ENCODE data around the gene CCDC57. TPM values are rescaled to one million over a fixed set of nuclear protein-coding genes. Genes with fewer than 3 reads are reported as not detected.

The CCDC57 gene
- total RNA-seq, 2 donors from 2014 or later, result 57.6 to 62.8 TPM

GRCh38 chr17:82245134-82246039 lies 32.7 kb upstream of the CCDC57 start:
- Histone ChIP-seq H3K27me3 (replicated peaks; ENCODE audit: insufficient read depth) (no peaks in the 10 kb centered on the region), H3K9me3 (no peaks in the 10 kb centered on the region), H3K27ac (peak overlapping the region; percentile 70 to 78), H3K4me3 (no peak overlapping the region), H3K36me3 (peaks cover 35 to 46% of the 10 kb centered on the region in 2 donors), H3K4me1 (replicated peaks) (peaks cover 50% of the 10 kb centered on the region)
- intact Hi-C loops (cut with DNase I), result loop anchor here (2.0 kb wide), 1 partner anchor 77 kb away; no protein-coding TSS in a partner anchor
- TF ChIP-seq POLR2AphosphoS5 (IDR thresholded peaks at IDR 0.05), result peak; percentile 40
- TF ChIP-seq POLR2A (IDR thresholded peaks at IDR 0.05), result no peak
- DNase-seq (ENCODE audit: low spot score), result no peak
- 66% methylated on average over 41 of the region's 47 CpGs for WGBS

- Histone ChIP-seq H3K4me3 (no peak overlapping the region), H3K9me3 (no peaks in the 10 kb centered on the region), H3K27ac (peak overlapping the region in 1 of 2 donors; percentile 80), H3K4me1 (replicated peaks) (peaks cover 49% of the 10 kb centered on the region), H3K36me3 (peaks cover 27 to 39% of the 10 kb centered on the region in 2 donors), H3K27me3 (replicated peaks; ENCODE audit: insufficient read depth) (no peaks in the 10 kb centered on the region)
- TF ChIP-seq CTCF (IDR thresholded peaks at IDR 0.05), result peak; percentile 24 to 65 (median 60)
- no peak for TF ChIP-seq POLR2AphosphoS5 (IDR thresholded peaks at IDR 0.05)
- no peak for DNase-seq (ENCODE audit: low spot score)
- 76% methylated on average over 39 of the region's 39 CpGs for WGBS
- intact Hi-C loops (cut with DNase I), result loop anchor here (2.0 kb wide), 1 partner anchor 78 kb away; no protein-coding TSS in a partner anchor
These were observed 31.9 kb upstream of the CCDC57 start for GRCh38 chr17:82244413-82245133.

- peaks cover 55% of the 10 kb centered on the region for H3K4me1 ChIP-seq (replicated peaks)
- no peaks in the 10 kb centered on the region for H3K9me3 ChIP-seq
- peak overlapping the region; percentile 77 to 80 for H3K27ac ChIP-seq
- WGBS, result 54% methylated on average over 19 of the region's 19 CpGs
- intact Hi-C loops (cut with DNase I), result loop anchor here (2.0 kb wide), 1 partner anchor 79 kb away; no protein-coding TSS in a partner anchor
- H3K27me3 ChIP-seq (replicated peaks; ENCODE audit: insufficient read depth), result no peaks in the 10 kb centered on the region
- H3K4me3 ChIP-seq, result no peak overlapping the region
- peaks cover 20 to 32% of the 10 kb centered on the region in 2 donors for H3K36me3 ChIP-seq
- TF ChIP-seq CTCF (IDR thresholded peaks at IDR 0.05), result no peak
- no peak for TF ChIP-seq POLR2A (IDR thresholded peaks at IDR 0.05)
- no peak for TF ChIP-seq POLR2AphosphoS5 (IDR thresholded peaks at IDR 0.05)
- DNase-seq (ENCODE audit: low spot score), result no peak
These were observed 31.2 kb upstream of the CCDC57 start for GRCh38 chr17:82243648-82244412.

GRCh38 chr17:82242977-82243647 lies 30.5 kb upstream of the CCDC57 start:
- intact Hi-C loops (cut with DNase I), result no loop called here
- Histone ChIP-seq H3K27ac (peak overlapping the region; percentile 77 to 80), H3K36me3 (peaks cover 13 to 24% of the 10 kb centered on the region in 2 donors), H3K9me3 (no peaks in the 10 kb centered on the region), H3K4me1 (replicated peaks) (peaks cover 60% of the 10 kb centered on the region), H3K4me3 (no peak overlapping the region), H3K27me3 (replicated peaks; ENCODE audit: insufficient read depth) (no peaks in the 10 kb centered on the region)
- TF ChIP-seq CTCF (IDR thresholded peaks at IDR 0.05) (no peak), POLR2AphosphoS5 (IDR thresholded peaks at IDR 0.05) (peak; percentile 62), POLR2A (IDR thresholded peaks at IDR 0.05) (peak; percentile 10)
- peak; percentile 85 for DNase-seq (ENCODE audit: low spot score)
- 38% methylated on average over 29 of the region's 29 CpGs for WGBS
